ENCODE measurements around the gene MEGF8.

Gene MEGF8

DNA sequence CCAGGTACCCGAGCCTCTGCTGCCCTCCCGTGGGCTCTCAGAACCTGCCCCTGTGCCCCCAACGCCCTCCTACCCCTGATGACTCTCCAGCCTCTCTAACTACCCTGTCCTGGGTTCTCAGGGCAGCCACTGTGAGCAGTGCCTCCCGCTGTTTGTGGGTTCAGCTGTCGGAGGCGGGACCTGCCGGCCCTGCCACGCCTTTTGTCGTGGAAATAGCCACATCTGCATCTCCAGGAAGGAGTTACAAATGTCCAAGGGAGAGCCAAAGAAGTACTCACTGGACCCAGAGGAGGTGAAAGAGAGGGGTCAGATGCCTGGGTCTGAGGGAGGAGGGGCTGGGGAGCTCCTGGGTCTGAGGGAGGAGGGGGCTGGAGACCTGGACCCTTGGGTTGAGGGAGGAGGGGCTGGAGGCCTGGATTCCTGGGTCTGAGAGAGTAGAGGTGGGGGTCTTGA is 44.7 kb downstream of the MEGF8 start:
- no peak for TF ChIP-seq FOXP2 (optimal IDR thresholded peaks at IDR 0.05; ENCODE audit: borderline replicate concordance, extremely low read depth, extremely low read length, insufficient read depth)
- TF ChIP-seq, protein P1, sequence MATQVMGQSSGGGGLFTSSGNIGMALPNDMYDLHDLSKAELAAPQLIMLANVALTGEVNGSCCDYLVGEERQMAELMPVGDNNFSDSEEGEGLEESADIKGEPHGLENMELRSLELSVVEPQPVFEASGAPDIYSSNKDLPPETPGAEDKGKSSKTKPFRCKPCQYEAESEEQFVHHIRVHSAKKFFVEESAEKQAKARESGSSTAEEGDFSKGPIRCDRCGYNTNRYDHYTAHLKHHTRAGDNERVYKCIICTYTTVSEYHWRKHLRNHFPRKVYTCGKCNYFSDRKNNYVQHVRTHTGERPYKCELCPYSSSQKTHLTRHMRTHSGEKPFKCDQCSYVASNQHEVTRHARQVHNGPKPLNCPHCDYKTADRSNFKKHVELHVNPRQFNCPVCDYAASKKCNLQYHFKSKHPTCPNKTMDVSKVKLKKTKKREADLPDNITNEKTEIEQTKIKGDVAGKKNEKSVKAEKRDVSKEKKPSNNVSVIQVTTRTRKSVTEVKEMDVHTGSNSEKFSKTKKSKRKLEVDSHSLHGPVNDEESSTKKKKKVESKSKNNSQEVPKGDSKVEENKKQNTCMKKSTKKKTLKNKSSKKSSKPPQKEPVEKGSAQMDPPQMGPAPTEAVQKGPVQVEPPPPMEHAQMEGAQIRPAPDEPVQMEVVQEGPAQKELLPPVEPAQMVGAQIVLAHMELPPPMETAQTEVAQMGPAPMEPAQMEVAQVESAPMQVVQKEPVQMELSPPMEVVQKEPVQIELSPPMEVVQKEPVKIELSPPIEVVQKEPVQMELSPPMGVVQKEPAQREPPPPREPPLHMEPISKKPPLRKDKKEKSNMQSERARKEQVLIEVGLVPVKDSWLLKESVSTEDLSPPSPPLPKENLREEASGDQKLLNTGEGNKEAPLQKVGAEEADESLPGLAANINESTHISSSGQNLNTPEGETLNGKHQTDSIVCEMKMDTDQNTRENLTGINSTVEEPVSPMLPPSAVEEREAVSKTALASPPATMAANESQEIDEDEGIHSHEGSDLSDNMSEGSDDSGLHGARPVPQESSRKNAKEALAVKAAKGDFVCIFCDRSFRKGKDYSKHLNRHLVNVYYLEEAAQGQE (IDR thresholded peaks at IDR 0.05; ENCODE audit: insufficient read depth in 1 of 2, low read depth in 2 of 2, low read length in 2 of 2), result no peak
- TF ChIP-seq TAF1 (IDR thresholded peaks at IDR 0.05; ENCODE audit: borderline replicate concordance, insufficient read depth, low read length), result no peak
- no peak for TF ChIP-seq SIN3A (IDR thresholded peaks at IDR 0.05; ENCODE audit: borderline replicate concordance, insufficient read depth, low read length)
- TF ChIP-seq POLR2AphosphoS5 (IDR thresholded peaks at IDR 0.05; ENCODE audit: low read depth, low read length), result no peak

DNA sequence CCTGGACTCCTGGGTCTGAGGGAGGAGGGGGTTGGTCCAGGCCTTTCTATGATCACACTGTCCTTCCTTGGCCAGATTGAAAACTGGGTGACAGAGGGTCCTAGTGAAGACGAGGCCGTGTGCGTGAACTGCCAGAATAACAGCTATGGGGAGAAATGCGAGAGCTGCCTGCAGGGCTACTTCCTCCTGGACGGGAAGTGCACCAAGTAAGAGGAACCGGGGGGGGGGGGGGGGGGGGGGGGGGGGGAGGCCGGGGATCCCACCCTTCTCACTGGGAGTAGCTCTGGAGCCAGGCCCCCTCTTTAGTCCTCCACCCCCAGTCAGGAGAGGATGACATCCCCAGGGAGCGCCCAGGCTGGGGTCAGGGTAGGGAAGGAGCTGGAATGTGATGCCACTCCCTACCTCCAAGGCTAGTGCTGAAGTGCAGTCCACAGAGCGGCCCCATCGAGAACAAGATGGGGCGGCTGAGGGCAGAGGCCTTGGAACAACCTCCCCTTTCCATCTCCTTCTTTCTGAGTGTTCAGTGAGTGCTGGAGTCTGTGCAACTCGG is 45.3 kb downstream of the MEGF8 start:
- TF ChIP-seq FOXP2 (optimal IDR thresholded peaks at IDR 0.05; ENCODE audit: borderline replicate concordance, extremely low read depth, extremely low read length, insufficient read depth) (no peak), POLR2AphosphoS5 (IDR thresholded peaks at IDR 0.05; ENCODE audit: low read depth, low read length) (no peak), TAF1 (IDR thresholded peaks at IDR 0.05; ENCODE audit: borderline replicate concordance, insufficient read depth, low read length) (no peak), SIN3A (IDR thresholded peaks at IDR 0.05; ENCODE audit: borderline replicate concordance, insufficient read depth, low read length) (no peak)
- TF ChIP-seq, protein P1 (IDR thresholded peaks at IDR 0.05; ENCODE audit: insufficient read depth in 1 of 2, low read depth in 2 of 2, low read length in 2 of 2), result no peak

DNA sequence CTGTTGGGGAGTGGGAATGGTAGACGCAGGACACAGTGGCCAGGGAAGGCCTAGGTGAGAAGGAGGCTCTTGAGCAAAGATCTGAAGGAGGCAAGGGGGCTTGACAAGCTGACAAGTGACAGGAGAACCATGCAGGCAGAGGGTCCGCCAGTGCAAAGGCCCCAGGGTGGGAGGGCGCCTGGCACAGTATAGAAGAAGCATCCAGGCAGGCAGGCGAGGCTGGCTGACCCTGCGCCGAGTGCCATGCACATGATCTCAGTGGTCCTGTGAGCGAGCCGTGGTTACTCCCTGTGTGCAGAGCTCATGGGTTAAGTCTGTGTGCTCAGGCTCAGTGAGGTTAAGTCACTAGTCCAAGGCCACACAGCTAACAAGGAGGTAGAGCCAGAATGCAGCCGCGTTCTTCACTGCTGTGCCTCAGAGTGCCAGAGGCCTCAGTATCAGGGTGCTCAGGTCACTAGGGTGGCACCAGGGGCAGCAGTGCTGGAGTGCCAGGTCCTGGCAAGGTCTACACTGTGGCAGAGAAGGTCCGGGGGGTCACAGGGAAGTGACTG is 49.5 kb downstream of the MEGF8 start:
- TF ChIP-seq TAF1 (IDR thresholded peaks at IDR 0.05; ENCODE audit: borderline replicate concordance, insufficient read depth, low read length) (no peak), POLR2AphosphoS5 (IDR thresholded peaks at IDR 0.05; ENCODE audit: low read depth, low read length) (no peak)
- TF ChIP-seq, protein P1 (IDR thresholded peaks at IDR 0.05; ENCODE audit: insufficient read depth in 1 of 2, low read depth in 2 of 2, low read length in 2 of 2), result no peak

DNA sequence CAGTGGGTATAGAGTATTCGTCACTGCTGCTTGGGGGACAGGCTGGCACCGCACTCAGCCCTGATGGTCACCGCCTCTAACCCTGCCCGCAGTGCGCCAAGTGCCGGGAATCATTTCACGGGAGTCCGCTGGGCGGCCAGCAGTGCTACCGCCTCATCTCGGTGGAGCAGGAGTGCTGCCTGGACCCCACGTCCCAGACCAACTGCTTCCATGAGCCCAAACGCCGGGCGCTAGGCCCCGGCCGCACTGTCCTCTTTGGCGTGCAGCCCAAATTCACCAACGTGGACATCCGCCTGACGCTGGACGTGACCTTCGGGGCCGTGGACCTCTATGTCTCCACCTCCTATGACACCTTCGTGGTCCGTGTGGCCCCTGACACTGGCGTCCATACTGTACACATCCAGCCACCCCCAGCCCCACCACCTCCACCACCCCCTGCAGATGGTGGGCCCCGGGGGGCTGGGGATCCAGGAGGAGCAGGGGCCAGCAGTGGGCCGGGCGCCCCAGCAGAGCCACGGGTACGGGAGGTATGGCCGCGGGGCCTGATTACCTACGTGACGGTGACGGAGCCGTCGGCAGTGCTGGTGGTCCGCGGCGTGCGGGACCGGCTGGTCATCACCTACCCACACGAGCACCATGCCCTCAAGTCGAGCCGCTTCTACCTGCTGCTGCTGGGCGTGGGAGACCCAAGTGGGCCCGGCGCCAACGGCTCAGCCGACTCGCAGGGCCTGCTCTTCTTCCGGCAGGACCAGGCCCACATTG is 50.2 kb downstream of the MEGF8 start:
- TF ChIP-seq, protein P1 (IDR thresholded peaks at IDR 0.05; ENCODE audit: insufficient read depth in 1 of 2, low read depth in 2 of 2, low read length in 2 of 2), result no peak
- TF ChIP-seq POLR2AphosphoS5 (IDR thresholded peaks at IDR 0.05; ENCODE audit: low read depth, low read length), result no peak
- TF ChIP-seq FOXP2 (optimal IDR thresholded peaks at IDR 0.05; ENCODE audit: borderline replicate concordance, extremely low read depth, extremely low read length, insufficient read depth), result no peak
- TF ChIP-seq TAF1 (IDR thresholded peaks at IDR 0.05; ENCODE audit: borderline replicate concordance, insufficient read depth, low read length), result no peak
- TF ChIP-seq SIN3A (IDR thresholded peaks at IDR 0.05; ENCODE audit: borderline replicate concordance, insufficient read depth, low read length), result no peak

Data from PFSK-1 (cell line).